K562 (cell line): ENCODE results near the gene RTL10. TPM values are rescaled to one million over a fixed set of nuclear protein-coding genes. Genes with fewer than 3 reads are reported as not detected.

Experiments
- ATAC-seq: fragments of 200-7000 bp; cut with Tn5 transposase; 3 replicates; pipeline ENCODE4 v1.9.1; 2020; ENCODE audit warnings: moderate library complexity
- BruUV-seq: library from RNA; stranded (reverse); fragments of 400-500 nt; replicated peaks from 2 replicates; lab custom pipeline; 2021; lab: Mats Ljungman, UMichigan
- CTCF ChIA-PET: fragments of 300-600 bp; formaldehyde crosslinking; extraction: SDS; loops from one replicate; lab custom pipeline; 2021; ENCODE audit warnings: low intra/inter-chr PET ratio; lab: Yijun Ruan, JAX
- POLR2A ChIA-PET: fragments of 300-600, 350-650 bp; sonication (Branson Sonifier 250); formaldehyde crosslinking; extraction: SDS; loops from one replicate; lab custom pipeline; 2021; ENCODE audit warnings: antibody characterized with exemption, inconsistent platforms; lab: Yijun Ruan, JAX
- DNase-seq, 4 experiments: peaks; one replicate each; pipeline versions ENCODE4 v3.0.0 to v3.0.0-alpha.2; 2011 to 2018; ENCODE audit warnings: low spot score in 3 of 4, mixed read lengths in 3 of 4; ENCODE audit errors: extremely low read depth in 1 of 4
- FAIRE-seq: peaks from 2 replicates; lab custom pipeline; 2011; peaks lifted over from hg19 to GRCh38; lab: Jason Lieb, UNC
- H2AFZ ChIP-seq: 2 replicates; pipeline ENCODE4 v1.6.0; 2011; ENCODE audit warnings: low read depth, low read length, control low read depth, inconsistent platforms
- H3K27ac ChIP-seq: fragments of 200-600 bp; 3 replicates; pipeline ENCODE4 v1.8.0; 2011; ENCODE audit warnings: low read depth, mild to moderate bottlenecking, control low read depth, inconsistent platforms, low read length, moderate library complexity, mixed read lengths; ENCODE audit errors: extremely low read depth
- H3K27me3 ChIP-seq, 2 experiments: fragments of 300-600 bp in 1 of 2; 2 replicates in 1 of 2; 3 replicates in 1 of 2; pipeline versions ENCODE4 v1.6.0 to v1.8.0; 2011; ENCODE audit warnings: inconsistent platforms in 2 of 2, low read length in 2 of 2, mild to moderate bottlenecking in 1 of 2, mixed read lengths in 1 of 2, moderate library complexity in 1 of 2; ENCODE audit not compliant: control insufficient read depth in 2 of 2, insufficient read depth in 2 of 2
- H3K36me3 ChIP-seq: fragments of 300-600 bp; 3 replicates; pipeline ENCODE4 v1.8.0; 2011; ENCODE audit warnings: mild to moderate bottlenecking, low read length, inconsistent platforms; ENCODE audit not compliant: control insufficient read depth, insufficient read depth
- H3K4me1 ChIP-seq, 2 experiments: fragments of 200-600 bp in 1 of 2; replicated peaks in 1 of 2; 2 replicates in 1 of 2; 3 replicates in 1 of 2; pipeline versions ENCODE4 v1.5.1 to v1.8.0; 2011; ENCODE audit warnings: inconsistent platforms in 2 of 2, low read length in 2 of 2, mild to moderate bottlenecking in 1 of 2, mixed read lengths in 1 of 2, moderate library complexity in 1 of 2; ENCODE audit not compliant: control insufficient read depth in 2 of 2, insufficient read depth in 2 of 2
- H3K4me2 ChIP-seq: 2 replicates; pipeline ENCODE4 v1.6.1; 2011; ENCODE audit warnings: low read length, control low read depth, inconsistent platforms, mixed read lengths; ENCODE audit not compliant: insufficient read depth
- H3K4me3 ChIP-seq: fragments of 200-600 bp; sonication (generic), shearing (Covaris generic); 2 replicates; pipeline ENCODE4 v1.5.1; 2016; ENCODE audit warnings: control low read depth, inconsistent platforms
- H3K79me2 ChIP-seq: fragments of 200-600 bp; 3 replicates; pipeline ENCODE4 v1.8.0; 2011; ENCODE audit warnings: low read length, inconsistent platforms; ENCODE audit not compliant: control insufficient read depth, insufficient read depth
- H3K9ac ChIP-seq, 2 experiments: 2 replicates each; pipeline versions ENCODE4 v1.6.0 to v1.6.1; 2011; ENCODE audit warnings: low read depth in 2 of 2, low read length in 2 of 2, control low read depth in 1 of 2, inconsistent platforms in 1 of 2, mild to moderate bottlenecking in 1 of 2, mixed read lengths in 1 of 2; ENCODE audit not compliant: insufficient read depth in 1 of 2
- H3K9me1 ChIP-seq: one replicate; pipeline ENCODE4 v1.6.0; 2011; ENCODE audit warnings: inconsistent platforms, mild to moderate bottlenecking, low read length, moderate library complexity; ENCODE audit not compliant: control insufficient read depth, insufficient read depth
- H3K9me3 ChIP-seq: replicated peaks from 2 replicates; pipeline ENCODE4 v1.5.1; 2011; ENCODE audit warnings: low read depth, low read length, inconsistent platforms; ENCODE audit not compliant: control insufficient read depth, insufficient read depth
- H4K20me1 ChIP-seq: replicated peaks from 2 replicates; pipeline ENCODE4 v1.6.1; 2011; ENCODE audit warnings: low read length, inconsistent platforms, mixed read lengths; ENCODE audit not compliant: control insufficient read depth, insufficient read depth
- GTF2F1 ChIP-seq: IDR thresholded peaks from 2 replicates; pipeline ENCODE4 v1.6.1; 2011; ENCODE audit warnings: low read depth, low read length, improper control_type of control experiment
- HNRNPLL ChIP-seq: fragments of 200-400 bp; formaldehyde crosslinking; IDR thresholded peaks from 2 replicates; pipeline ENCODE4 v1.6.1; 2017; ENCODE audit warnings: low read length, low read depth, mild to moderate bottlenecking; ENCODE audit not compliant: poor library complexity, severe bottlenecking
- MLX ChIP-seq, 2 experiments: fragments of 450-650 bp in 1 of 2; sonication (generic) in 1 of 2; formaldehyde crosslinking; conservative IDR thresholded peaks; 2 replicates each; pipeline versions ENCODE4 v1.4.0 to v1.8.1; 2020 to 2022; ENCODE audit warnings: mild to moderate bottlenecking in 1 of 2, missing genetic modification reagents in 1 of 2
- PHB ChIP-seq: fragments of 250-450 bp; sonication (Bioruptor Pico); IDR thresholded peaks from 2 replicates; pipeline ENCODE4 v1.5.0; 2021
- PRMT5 ChIP-seq: sonication (generic); formaldehyde crosslinking; IDR thresholded peaks from 2 replicates; pipeline ENCODE4 v1.5.0; 2020; ENCODE audit warnings: missing genetic modification reagents
- RUNX1 ChIP-seq: sonication (generic); IDR thresholded peaks from 2 replicates; pipeline ENCODE4 v1.6.1; 2016; ENCODE audit warnings: antibody characterized with exemption, low read depth
- SOX6 ChIP-seq: fragments of 450-650 bp; IDR thresholded peaks from 2 replicates; pipeline ENCODE4 v1.6.1; 2014; ENCODE audit warnings: mild to moderate bottlenecking
- ZNF707 ChIP-seq: fragments of 250-450 bp; sonication (Bioruptor Pico); conservative IDR thresholded peaks from 2 replicates; pipeline ENCODE4 v1.8.0; 2022; ENCODE audit warnings: inconsistent platforms, mild to moderate bottlenecking, moderate library complexity
- WGBS: fragments of 100-300 bp; shearing (Covaris generic); methylation state at CpG from one replicate; pipeline ENCODE4 v1.1.6; 2016; ENCODE audit warnings: low coverage, mixed read lengths; ENCODE audit not compliant: insufficient coverage; ENCODE audit errors: missing lambda C conversion rate; 5-methylcytosine and 5-hydroxymethylcytosine counted together
- in situ Hi-C: fragments of 300-500 bp; cut with MboI; formaldehyde crosslinking; loops from 4 replicates; pipeline ENCODE4 v1.15.0; 2018; ENCODE audit warnings: inconsistent platforms, mixed read lengths
- intact Hi-C: fragments of 100-400 bp; cut with micrococcal nuclease; formaldehyde crosslinking; loops from 2 replicates; pipeline ENCODE4 v1.14.2; 2022
- polyA plus RNA-seq, 8 experiments: library from polyadenylated mRNA; depleted of rRNA in 4 of 8; stranded (reverse) in 5 of 8; unstranded in 3 of 8; fragments of >200 nt; fragmentation: Nextera tagmentation in 2 of 8; fragmentation: Illumina TruSeq in 1 of 8; extraction: Ambion mirVana in 2 of 8; extraction: Trizol in 1 of 8; gene quantifications; 2 replicates each; pipeline versions ENCODE4 v1.2.1 to v1.2.3, GENCODE V29; 2011 to 2014; ENCODE audit warnings: inconsistent platforms in 1 of 8, missing spikeins in 1 of 8
- total RNA-seq, 7 experiments: library from RNA; depleted of rRNA in 6 of 7; stranded (reverse); fragments of >200 nt in 6 of 7; fragmentation: Illumina TruSeq in 2 of 7; extraction: Trizol in 2 of 7; gene quantifications; 2 replicates each; pipeline versions ENCODE4 v1.2.1 to v1.2.3, GENCODE V29; 2011 to 2021; ENCODE audit warnings: low replicate concordance in 1 of 7
- TF ChIP-seq, protein P1 (sequence below), 2 experiments: fragments of 200-800 bp in 1 of 2; sonication (Bioruptor generic) in 1 of 2; sonication (generic) in 1 of 2; formaldehyde crosslinking in 1 of 2; IDR thresholded peaks in 1 of 2; conservative IDR thresholded peaks in 1 of 2; 2 replicates each; pipeline versions ENCODE4 v1.5.0 to v1.6.1; 2016 to 2020; ENCODE audit warnings: missing compliant biosample characterization in 1 of 2, missing genetic modification characterization in 1 of 2, missing genetic modification reagents in 1 of 2
- TF ChIP-seq, protein P2 (sequence below): fragments of 450-650 bp; IDR thresholded peaks from 2 replicates; pipeline ENCODE4 v1.6.1; 2018; ENCODE audit not compliant: partially characterized antibody

Gene RTL10
- total and polyA plus RNA-seq, 9 of the 15 experiments (the other 6 are each of a cell fraction or from before 2014, with no cell fraction given): 19.8 to 75.5 (median 32.5) TPM

DNA sequence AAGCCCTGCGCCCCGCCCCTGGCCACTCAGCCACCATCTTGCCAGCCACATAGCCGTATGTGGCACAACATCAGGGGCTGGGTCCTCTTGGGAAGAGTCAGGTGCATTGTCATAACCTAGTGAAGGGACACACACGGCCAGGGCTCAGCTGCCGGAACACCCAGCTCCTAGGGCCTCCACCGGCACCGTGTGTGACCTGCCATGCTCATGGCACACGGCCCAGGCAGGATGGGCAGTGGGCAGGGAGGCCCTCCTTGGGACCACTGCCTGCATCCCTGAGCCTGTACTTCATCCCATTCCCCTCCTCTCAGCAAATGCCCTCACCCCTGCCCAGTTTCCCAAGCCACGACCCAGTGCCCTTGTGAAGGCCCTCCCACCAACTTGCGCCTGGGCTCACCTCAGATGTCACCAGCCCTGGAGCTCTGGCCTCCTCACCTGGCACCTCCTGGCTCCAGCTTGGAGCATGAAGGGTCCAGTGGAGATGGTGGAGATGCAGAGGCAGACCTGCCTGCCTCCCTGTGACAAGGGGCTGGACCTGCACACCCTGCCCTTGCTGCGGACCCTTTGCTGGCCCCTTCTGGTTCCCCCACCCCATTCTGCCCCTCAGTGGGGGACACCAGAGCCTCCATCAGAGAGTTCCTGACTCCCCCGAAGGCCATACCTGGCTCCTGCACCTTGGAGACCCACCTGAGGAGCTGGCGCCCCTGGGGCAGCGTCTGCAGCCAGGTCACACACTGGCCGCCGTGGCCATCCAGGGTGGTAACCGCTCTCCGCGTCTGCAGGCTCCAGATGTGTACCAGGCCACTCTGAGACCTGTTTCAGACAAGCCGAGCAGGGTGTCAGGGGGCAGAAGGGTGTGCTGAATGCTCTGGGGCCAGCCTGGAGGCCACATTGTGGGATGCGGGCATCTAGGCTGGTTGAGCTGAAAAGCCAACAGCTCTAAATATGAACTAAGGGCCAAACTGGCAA is 34.5 kb downstream of the RTL10 start (continued):
- TF ChIP-seq SOX6: no peak
- 0 out of 2 replicates have a peak, but pooled peaks have one; percentile 10 for TF ChIP-seq GTF2F1
- no peak for TF ChIP-seq RUNX1

GRCh38 chr22:19819208-19819910 is 35.3 kb downstream of the RTL10 start:
- CTCF ChIA-PET: no interaction called here
- no peak for DNase-seq
- TF ChIP-seq GTF2F1 (0 out of 2 replicates have a peak, but pooled peaks have one; percentile 15), HNRNPLL (peak; percentile 16), MLX (CRISPR knock-in tag; conservative IDR thresholded peaks at IDR 0.05) (0 out of 4 replicates have a peak, but pooled peaks of 1 of the 2 experiments have one; percentile 76), PHB (peak; percentile 54; the same call in 1 of the 2 replicates), ZNF707 (CRISPR knock-in tag) (no peak), PRMT5 (0 out of 2 replicates have a peak, but pooled peaks have one; percentile 13)
- TF ChIP-seq, protein P1, sequence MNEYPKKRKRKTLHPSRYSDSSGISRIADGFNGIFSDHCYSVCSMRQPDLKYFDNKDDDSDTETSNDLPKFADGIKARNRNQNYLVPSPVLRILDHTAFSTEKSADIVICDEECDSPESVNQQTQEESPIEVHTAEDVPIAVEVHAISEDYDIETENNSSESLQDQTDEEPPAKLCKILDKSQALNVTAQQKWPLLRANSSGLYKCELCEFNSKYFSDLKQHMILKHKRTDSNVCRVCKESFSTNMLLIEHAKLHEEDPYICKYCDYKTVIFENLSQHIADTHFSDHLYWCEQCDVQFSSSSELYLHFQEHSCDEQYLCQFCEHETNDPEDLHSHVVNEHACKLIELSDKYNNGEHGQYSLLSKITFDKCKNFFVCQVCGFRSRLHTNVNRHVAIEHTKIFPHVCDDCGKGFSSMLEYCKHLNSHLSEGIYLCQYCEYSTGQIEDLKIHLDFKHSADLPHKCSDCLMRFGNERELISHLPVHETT (CRISPR knock-in tag; conservative IDR thresholded peaks at IDR 0.05 in 1 of 2, IDR thresholded peaks at IDR 0.05 in 1 of 2): 0 out of 4 replicates have a peak, but pooled peaks of 1 of the 2 experiments have one; percentile 16
- TF ChIP-seq, protein P2, sequence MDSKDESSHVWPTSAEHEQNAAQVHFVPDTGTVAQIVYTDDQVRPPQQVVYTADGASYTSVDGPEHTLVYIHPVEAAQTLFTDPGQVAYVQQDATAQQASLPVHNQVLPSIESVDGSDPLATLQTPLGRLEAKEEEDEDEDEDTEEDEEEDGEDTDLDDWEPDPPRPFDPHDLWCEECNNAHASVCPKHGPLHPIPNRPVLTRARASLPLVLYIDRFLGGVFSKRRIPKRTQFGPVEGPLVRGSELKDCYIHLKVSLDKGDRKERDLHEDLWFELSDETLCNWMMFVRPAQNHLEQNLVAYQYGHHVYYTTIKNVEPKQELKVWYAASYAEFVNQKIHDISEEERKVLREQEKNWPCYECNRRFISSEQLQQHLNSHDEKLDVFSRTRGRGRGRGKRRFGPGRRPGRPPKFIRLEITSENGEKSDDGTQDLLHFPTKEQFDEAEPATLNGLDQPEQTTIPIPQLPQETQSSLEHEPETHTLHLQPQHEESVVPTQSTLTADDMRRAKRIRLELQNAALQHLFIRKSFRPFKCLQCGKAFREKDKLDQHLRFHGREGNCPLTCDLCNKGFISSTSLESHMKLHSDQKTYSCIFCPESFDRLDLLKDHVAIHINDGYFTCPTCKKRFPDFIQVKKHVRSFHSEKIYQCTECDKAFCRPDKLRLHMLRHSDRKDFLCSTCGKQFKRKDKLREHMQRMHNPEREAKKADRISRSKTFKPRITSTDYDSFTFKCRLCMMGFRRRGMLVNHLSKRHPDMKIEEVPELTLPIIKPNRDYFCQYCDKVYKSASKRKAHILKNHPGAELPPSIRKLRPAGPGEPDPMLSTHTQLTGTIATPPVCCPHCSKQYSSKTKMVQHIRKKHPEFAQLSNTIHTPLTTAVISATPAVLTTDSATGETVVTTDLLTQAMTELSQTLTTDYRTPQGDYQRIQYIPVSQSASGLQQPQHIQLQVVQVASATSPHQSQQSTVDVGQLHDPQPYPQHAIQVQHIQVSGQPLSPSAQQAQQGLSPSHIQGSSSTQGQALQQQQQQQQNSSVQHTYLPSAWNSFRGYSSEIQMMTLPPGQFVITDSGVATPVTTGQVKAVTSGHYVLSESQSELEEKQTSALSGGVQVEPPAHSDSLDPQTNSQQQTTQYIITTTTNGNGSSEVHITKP: peak; percentile 33

More at GRCh38 chr22:19819208-19819910, 35.3 kb downstream of the RTL10 start:
- WGBS: 76% methylated on average over 14 of the region's 14 CpGs
- BruUV-seq: no TSS peak
- H3K4me2 ChIP-seq: no peak overlapping the region
- H3K27me3 ChIP-seq: no peaks in the 10 kb centered on the region
- no peaks in the 10 kb centered on the region; the same call in 2 of the 3 replicates for H3K36me3 ChIP-seq
- peaks cover 22 to 86% of the 10 kb centered on the region in 2 experiments for H3K4me1 ChIP-seq
- no peak overlapping the region for H3K4me3 ChIP-seq
- POLR2A ChIA-PET: interaction anchor here (0.5 to 5.0 kb wide), 12 partner anchors 9 to 689 kb away, joined by 3 to 31 read pairs (median 3); no protein-coding TSS in a partner anchor
- H3K9ac ChIP-seq: peak overlapping the region in 1 of 2 experiments; percentile 46; a peak in 2 of 4 replicates
- no peaks in the 10 kb centered on the region; the same call in 1 of the 2 replicates for H4K20me1 ChIP-seq
- no peaks in the 10 kb centered on the region for H3K9me3 ChIP-seq
- no peaks in the 10 kb centered on the region for H3K79me2 ChIP-seq
- ATAC-seq: no peak
- in situ Hi-C loops (no loop called here), intact Hi-C loops (loop anchor here (5.0 kb wide), 1 partner anchor 33 kb away; the partner anchor contains the start of genes GNB1L and RTL10)
- FAIRE-seq: no peak
- no peak overlapping the region for H2AFZ ChIP-seq
- no peak overlapping the region for H3K27ac ChIP-seq
- H3K9me1 ChIP-seq: peaks cover 3% of the 10 kb centered on the region
